SK-N-SH (cell line): ENCODE measurements around the gene POGK. TPM values are rescaled to one million over a fixed set of nuclear protein-coding genes. Genes with fewer than 3 reads are reported as not detected.

Source experiments
- CTCF ChIA-PET: fragments of 300-600, 350-600 bp; formaldehyde crosslinking; extraction: SDS; loops from one replicate; lab custom pipeline; 2021; lab: Yijun Ruan, JAX
- POLR2A ChIA-PET: fragments of 350-600 bp; sonication (Branson Sonifier 250); formaldehyde crosslinking; extraction: SDS; loops from one replicate; lab custom pipeline; 2020; ENCODE audit warnings: antibody characterized with exemption, inconsistent platforms; lab: Yijun Ruan, JAX
- DNase-seq: peaks from one replicate; pipeline ENCODE4 v3.0.0; 2012
- H2AFZ ChIP-seq: fragments of 200-600 bp; sonication (generic); 2 replicates; pipeline ENCODE4 v1.8.1; 2016; ENCODE audit warnings: antibody characterized with exemption, mild to moderate bottlenecking, low read depth
- H3F3A ChIP-seq: fragments of 200-600 bp; sonication (generic); replicated peaks from 2 replicates; pipeline ENCODE3; 2016; ENCODE audit warnings: antibody characterized with exemption, mild to moderate bottlenecking; ENCODE audit not compliant: insufficient read depth
- H3K27ac ChIP-seq, 2 experiments: fragments of 200-500 bp in 1 of 2; fragments of 200-600 bp in 1 of 2; sonication (Bioruptor generic) in 1 of 2; sonication (generic), shearing (Covaris generic) in 1 of 2; 2 replicates each; pipeline versions ENCODE4 v1.5.1 to v1.6.1; 2014 to 2016; ENCODE audit warnings: low read depth in 2 of 2, inconsistent platforms in 1 of 2, low read length in 1 of 2, mild to moderate bottlenecking in 1 of 2, mixed read lengths in 1 of 2
- H3K27me3 ChIP-seq: fragments of 200-600 bp; sonication (generic), shearing (Covaris generic); 2 replicates; pipeline ENCODE4 v1.6.1; 2016; ENCODE audit warnings: mixed run types; ENCODE audit not compliant: insufficient read depth
- H3K36me3 ChIP-seq, 2 experiments: fragments of 200-500 bp in 1 of 2; fragments of 200-600 bp in 1 of 2; sonication (Bioruptor generic) in 1 of 2; sonication (generic) in 1 of 2; replicated peaks in 1 of 2; 2 replicates each; pipeline versions ENCODE3 to v1.5.1; 2014 to 2016; ENCODE audit warnings: low read length in 1 of 2, mild to moderate bottlenecking in 1 of 2; ENCODE audit not compliant: insufficient read depth in 2 of 2, control insufficient read depth in 1 of 2
- H3K4me1 ChIP-seq, 2 experiments: fragments of 200-500 bp in 1 of 2; fragments of 200-600 bp in 1 of 2; sonication (Bioruptor generic) in 1 of 2; sonication (generic), shearing (Covaris generic) in 1 of 2; 2 replicates each; pipeline versions ENCODE4 v1.5.1 to v1.6.1; 2014 to 2016; ENCODE audit warnings: low read depth in 1 of 2, low read length in 1 of 2, mixed run types in 1 of 2; ENCODE audit not compliant: insufficient read depth in 2 of 2, control insufficient read depth in 1 of 2
- H3K4me2 ChIP-seq: fragments of 200-600 bp; sonication (generic), shearing (Covaris generic); 2 replicates; pipeline ENCODE4 v1.6.1; 2017; ENCODE audit warnings: mixed run types
- H3K4me3 ChIP-seq, 2 experiments: fragments of 200-500 bp in 1 of 2; fragments of 200-600 bp in 1 of 2; sonication (Bioruptor generic) in 1 of 2; sonication (generic), shearing (Covaris generic) in 1 of 2; 2 replicates each; pipeline versions ENCODE4 v1.5.1 to v1.8.1; 2014 to 2016; ENCODE audit warnings: low read depth in 2 of 2, inconsistent platforms in 1 of 2, low read length in 1 of 2, mild to moderate bottlenecking in 1 of 2, mixed read lengths in 1 of 2, moderate library complexity in 1 of 2
- H3K79me2 ChIP-seq: fragments of 200-600 bp; sonication (generic); 2 replicates; pipeline ENCODE4 v1.8.1; 2017; ENCODE audit warnings: mild to moderate bottlenecking; ENCODE audit not compliant: insufficient read depth
- H3K9ac ChIP-seq: fragments of 200-600 bp; sonication (generic); 2 replicates; pipeline ENCODE4 v1.6.1; 2017; ENCODE audit warnings: mixed run types
- H3K9me2 ChIP-seq: fragments of 200-600 bp; sonication (generic); 2 replicates; pipeline ENCODE4 v1.6.1; 2017; ENCODE audit warnings: mixed run types
- H3K9me3 ChIP-seq: fragments of 200-600 bp; sonication (generic); 2 replicates; pipeline ENCODE4 v1.6.1; 2017; ENCODE audit warnings: mixed run types, mild to moderate bottlenecking, moderate library complexity
- H4K20me1 ChIP-seq: fragments of 200-600 bp; sonication (generic); 2 replicates; pipeline ENCODE4 v1.6.1; 2017; ENCODE audit warnings: mild to moderate bottlenecking, mixed run types; ENCODE audit not compliant: insufficient read depth
- ELF1 ChIP-seq: IDR thresholded peaks from 2 replicates; pipeline ENCODE4 v1.4.0; 2012
- FOSL2 ChIP-seq: IDR thresholded peaks from 2 replicates; pipeline ENCODE4 v1.4.0; 2012; ENCODE audit warnings: low read depth, mild to moderate bottlenecking, moderate library complexity, borderline replicate concordance
- FOXJ3 ChIP-seq: sonication (generic); formaldehyde crosslinking; IDR thresholded peaks from 2 replicates; pipeline ENCODE4 v1.5.1; 2020; ENCODE audit warnings: mild to moderate bottlenecking, missing genetic modification reagents
- GABPA ChIP-seq: IDR thresholded peaks from 2 replicates; pipeline ENCODE4 v1.4.0; 2012; ENCODE audit warnings: low read depth, mild to moderate bottlenecking
- MAX ChIP-seq: IDR thresholded peaks from 2 replicates; pipeline ENCODE4 v1.4.0; 2012; ENCODE audit warnings: low read depth
- RCOR1 ChIP-seq: fragments of 150-350 bp; IDR thresholded peaks from 2 replicates; pipeline ENCODE4 v1.6.1; 2017; ENCODE audit warnings: antibody characterized with exemption, low read length
- RFX5 ChIP-seq: IDR thresholded peaks from 2 replicates; pipeline ENCODE4 v1.6.1; 2012; ENCODE audit warnings: mild to moderate bottlenecking, improper control_type of control experiment, low read length
- RXRA ChIP-seq: IDR thresholded peaks from 2 replicates; pipeline ENCODE4 v1.4.0; 2012; ENCODE audit warnings: low read depth, mild to moderate bottlenecking, borderline replicate concordance
- SIN3A ChIP-seq: IDR thresholded peaks from 2 replicates; pipeline ENCODE4 v1.6.1; 2012; ENCODE audit warnings: low read depth, mild to moderate bottlenecking, low read length, moderate library complexity, borderline replicate concordance
- TCF12 ChIP-seq: IDR thresholded peaks from 2 replicates; pipeline ENCODE4 v1.4.0; 2012
- USF2 ChIP-seq: fragments of 150-350 bp; IDR thresholded peaks from 2 replicates; pipeline ENCODE4 v1.6.1; 2017; ENCODE audit warnings: antibody characterized with exemption, low read length, low read depth, borderline replicate concordance
- ZBTB33 ChIP-seq: IDR thresholded peaks from 2 replicates; pipeline ENCODE4 v1.4.0; 2012; ENCODE audit warnings: low read depth, borderline replicate concordance
- WGBS: methylation state at CpG from one replicate; pipeline ENCODE4 v1.1.6; 2017; ENCODE audit warnings: low lambda C conversion rate; 5-methylcytosine and 5-hydroxymethylcytosine counted together
- polyA plus RNA-seq, 3 experiments: library from polyadenylated mRNA; depleted of rRNA; stranded (reverse); fragments of >200 nt; gene quantifications; 2 replicates each; pipeline ENCODE4 v1.2.3, GENCODE V29; 2012
- TF ChIP-seq, protein P1 (sequence below): fragments of 200-600 bp; sonication (generic); IDR thresholded peaks from 2 replicates; pipeline ENCODE4 v1.6.1; 2017; ENCODE audit warnings: antibody characterized with exemption, mild to moderate bottlenecking, moderate library complexity

The POGK gene
- polyA plus RNA-seq, 1 of the 3 experiments (the other 2 are of a cell fraction), result 13.9 TPM

DNA sequence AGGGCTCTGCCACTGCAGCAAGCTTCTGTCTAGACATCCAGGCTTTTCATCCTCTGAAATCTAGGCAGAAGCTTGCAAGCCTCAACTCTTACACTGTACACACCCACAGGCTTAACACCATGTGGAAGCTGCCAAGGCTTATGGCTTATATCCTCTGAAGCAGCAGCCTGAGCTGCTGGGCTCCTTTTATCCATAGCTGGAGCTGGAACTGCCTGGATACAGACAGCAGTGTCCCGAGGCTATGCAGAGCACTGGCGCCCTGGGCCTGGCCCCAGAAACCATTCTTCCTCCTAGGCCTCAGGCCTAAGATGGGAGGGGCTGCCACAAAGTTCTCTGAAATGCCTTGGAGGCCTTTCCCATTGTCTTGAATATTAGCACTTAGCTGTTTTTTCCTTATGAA is 19.3 kb upstream of the POGK start:
- 0% methylated on average over 2 of the region's 2 CpGs for WGBS
- Histone ChIP-seq H3K9me3 (no peaks in the 10 kb centered on the region), H3K4me1 (no peaks in the 10 kb centered on the region), H3K79me2 (no peaks in the 10 kb centered on the region), H3K27me3 (no peaks in the 10 kb centered on the region), H3K27ac (no peak overlapping the region), H3F3A (no peaks in the 10 kb centered on the region), H3K9me2 (no peaks in the 10 kb centered on the region), H2AFZ (no peak overlapping the region), H3K4me2 (no peak overlapping the region), H3K9ac (no peak overlapping the region), H3K36me3 (no peaks in the 10 kb centered on the region), H4K20me1 (no peaks in the 10 kb centered on the region), H3K4me3 (no peak overlapping the region)
- no peak for DNase-seq
- ChIA-PET CTCF (no interaction called here), POLR2A (interaction anchor here (1.3 kb wide), 1 partner anchor 19 kb away, joined by 3 read pairs; the partner anchor contains the start of gene POGK)
- TF ChIP-seq RCOR1 (no peak), ZBTB33 (no peak), TCF12 (no peak), ELF1 (no peak), RXRA (no peak), FOSL2 (no peak), MAX (no peak), GABPA (no peak), USF2 (no peak), FOXJ3 (CRISPR knock-in tag) (no peak), SIN3A (no peak), RFX5 (no peak)
- TF ChIP-seq, protein P1, sequence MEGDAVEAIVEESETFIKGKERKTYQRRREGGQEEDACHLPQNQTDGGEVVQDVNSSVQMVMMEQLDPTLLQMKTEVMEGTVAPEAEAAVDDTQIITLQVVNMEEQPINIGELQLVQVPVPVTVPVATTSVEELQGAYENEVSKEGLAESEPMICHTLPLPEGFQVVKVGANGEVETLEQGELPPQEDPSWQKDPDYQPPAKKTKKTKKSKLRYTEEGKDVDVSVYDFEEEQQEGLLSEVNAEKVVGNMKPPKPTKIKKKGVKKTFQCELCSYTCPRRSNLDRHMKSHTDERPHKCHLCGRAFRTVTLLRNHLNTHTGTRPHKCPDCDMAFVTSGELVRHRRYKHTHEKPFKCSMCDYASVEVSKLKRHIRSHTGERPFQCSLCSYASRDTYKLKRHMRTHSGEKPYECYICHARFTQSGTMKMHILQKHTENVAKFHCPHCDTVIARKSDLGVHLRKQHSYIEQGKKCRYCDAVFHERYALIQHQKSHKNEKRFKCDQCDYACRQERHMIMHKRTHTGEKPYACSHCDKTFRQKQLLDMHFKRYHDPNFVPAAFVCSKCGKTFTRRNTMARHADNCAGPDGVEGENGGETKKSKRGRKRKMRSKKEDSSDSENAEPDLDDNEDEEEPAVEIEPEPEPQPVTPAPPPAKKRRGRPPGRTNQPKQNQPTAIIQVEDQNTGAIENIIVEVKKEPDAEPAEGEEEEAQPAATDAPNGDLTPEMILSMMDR, result no peak

DNA sequence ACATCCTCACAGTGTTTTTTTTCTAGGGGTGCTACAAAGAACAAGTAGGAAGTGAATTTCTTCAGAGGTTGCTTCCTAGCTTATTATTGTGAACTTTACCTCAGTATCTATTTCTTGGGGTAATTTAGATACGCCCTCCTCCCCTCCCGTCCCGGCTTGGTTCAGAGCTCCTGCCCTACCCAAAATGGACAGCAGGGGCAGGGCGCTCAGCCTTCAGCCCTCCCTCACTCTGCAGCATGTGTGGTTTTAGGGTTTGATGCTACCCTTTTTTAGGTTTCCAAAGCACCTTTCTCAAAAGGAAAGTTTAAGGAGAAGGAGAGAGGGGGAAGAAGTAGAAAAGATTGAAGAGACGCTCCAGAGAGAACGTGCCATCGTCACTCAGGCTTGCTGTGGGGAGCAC is 16.9 kb upstream of the POGK start:
- no peak for TF ChIP-seq MAX
- TF ChIP-seq, protein P1, result peak; percentile 49
- H4K20me1 ChIP-seq, result no peaks in the 10 kb centered on the region
- no peaks in the 10 kb centered on the region for H3K9me2 ChIP-seq
- no peaks in the 10 kb centered on the region for H3K27me3 ChIP-seq
- whole genome bisulfite sequencing, result 28% methylated on average over 7 of the region's 7 CpGs
- DNase-seq, result peak; percentile 45
- no peak overlapping the region for H3K9ac ChIP-seq
- H3K4me2 ChIP-seq, result no peak overlapping the region
- H3K27ac ChIP-seq, result no peak overlapping the region
- H2AFZ ChIP-seq, result no peak overlapping the region
- no peaks in the 10 kb centered on the region for H3F3A ChIP-seq
- H3K9me3 ChIP-seq, result no peaks in the 10 kb centered on the region
- H3K4me3 ChIP-seq, result no peak overlapping the region
- no peaks in the 10 kb centered on the region for H3K4me1 ChIP-seq
- H3K36me3 ChIP-seq, result no peaks in the 10 kb centered on the region
- ChIA-PET CTCF (interaction anchor here (0.7 to 2.0 kb wide), 7 partner anchors 8 to 237 kb away, joined by 3 to 5 read pairs (median 4); partner anchors contain the start of gene POGK), POLR2A (no interaction called here)
- H3K79me2 ChIP-seq, result no peaks in the 10 kb centered on the region
